H54 (cell line): ENCODE measurements around the gene SLC49A3.
"Not testable (repeated sequence)": the region's sequence is repeated elsewhere in the genome, so short reads cannot be mapped to it uniquely, and the experiment has no call there.

ENCODE experiments used
- DNase-seq: peaks from one replicate; pipeline ENCODE4 v3.0.0; 2011; ENCODE audit warnings: low spot score, mixed read lengths; ENCODE audit not compliant: insufficient read length
- FAIRE-seq: peaks from 3 replicates; lab custom pipeline; 2011; peaks lifted over from hg19 to GRCh38; lab: Jason Lieb, UNC
- POLR2A ChIP-seq: IDR thresholded peaks from 2 replicates; pipeline ENCODE4 v1.6.1; 2011; ENCODE audit warnings: low read depth, mild to moderate bottlenecking, low read length

SLC49A3 gene

GRCh38 chr4:688854-689681, at the start of gene SLC49A3:
Gene SLC49A3 (minus strand): TSS chr4:689151. CDS start chr4:689127, 24 bp downstream.
- FAIRE-seq, result no peak
- TF ChIP-seq POLR2A, result no peak
- DNase-seq, result no peak

DNA sequence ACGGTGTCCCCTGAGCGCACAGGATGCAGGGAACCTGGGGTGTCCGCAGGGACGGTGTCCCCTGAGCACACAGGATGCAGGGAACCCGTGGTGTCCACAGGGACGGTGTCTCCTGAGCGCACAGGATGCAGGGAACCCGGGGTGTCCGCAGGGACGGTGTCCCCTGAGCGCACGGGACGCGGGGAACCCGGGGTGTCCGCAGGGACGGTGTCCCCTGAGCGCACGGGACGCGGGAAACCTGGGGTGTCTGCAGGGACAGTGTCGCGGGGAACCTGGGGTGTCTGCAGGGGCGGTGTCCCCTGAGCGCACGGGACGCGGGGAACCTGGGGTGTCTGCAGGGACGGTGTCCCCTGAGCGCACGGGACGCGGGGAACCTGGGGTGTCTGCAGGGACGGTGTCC, 47.6 kb upstream of the SLC49A3 start:
- DNase-seq, FAIRE-seq: not testable (repeated sequence)

- DNase-seq (no peak), FAIRE-seq (no peak)
- TF ChIP-seq POLR2A, result no peak
Observed at GRCh38 chr4:735583-735982, 46.6 kb upstream of the SLC49A3 start.

- no peak for TF ChIP-seq POLR2A
- no peak for DNase-seq
- no peak for FAIRE-seq
Observed at GRCh38 chr4:734951-735350, 46.0 kb upstream of the SLC49A3 start.

GRCh38 chr4:734075-734474, 45.1 kb upstream of the SLC49A3 start:
- TF ChIP-seq POLR2A, result no peak
- FAIRE-seq (no peak), DNase-seq (no peak)

- FAIRE-seq, result no peak
Observed at GRCh38 chr4:733631-733980, 44.7 kb upstream of the SLC49A3 start.

GRCh38 chr4:732911-733630, 44.1 kb upstream of the SLC49A3 start:
- FAIRE-seq (no peak), DNase-seq (no peak)
- no peak for TF ChIP-seq POLR2A

More at GRCh38 chr4:733631-733980, 44.7 kb upstream of the SLC49A3 start:
- TF ChIP-seq POLR2A, result no peak
- no peak for DNase-seq

DNA sequence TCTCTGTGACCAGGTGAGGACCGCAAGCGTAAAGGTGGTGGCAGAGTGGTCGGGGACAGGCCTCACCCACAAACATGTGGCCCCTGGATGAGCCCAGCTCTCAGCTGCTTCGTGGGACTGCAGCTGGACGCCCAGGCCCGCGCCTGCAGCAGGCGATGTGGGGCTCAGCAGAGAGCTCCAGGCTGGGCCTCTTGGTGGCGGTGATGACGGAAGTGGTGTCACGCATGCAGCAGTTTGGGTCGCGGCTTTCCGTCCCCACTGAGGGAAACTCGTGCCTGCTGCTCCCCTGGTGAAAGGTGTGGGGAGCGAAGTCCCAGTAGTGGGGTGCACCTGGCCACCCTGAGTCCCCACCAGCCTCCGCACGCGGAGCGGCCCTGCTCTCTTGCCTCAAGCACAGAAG, 43.5 kb upstream of the SLC49A3 start:
- FAIRE-seq, result no peak
- TF ChIP-seq POLR2A, result no peak

GRCh38 chr4:731954-732353, 43.0 kb upstream of the SLC49A3 start:
- not testable (repeated sequence) for DNase-seq

More for the DNA sequence above, 43.5 kb upstream of the SLC49A3 start:
- no peak for DNase-seq

GRCh38 chr4:730946-731904, 42.3 kb upstream of the SLC49A3 start:
- FAIRE-seq, DNase-seq: not testable (repeated sequence)

More at GRCh38 chr4:731954-732353, 43.0 kb upstream of the SLC49A3 start:
- FAIRE-seq, result not testable (repeated sequence)

DNA sequence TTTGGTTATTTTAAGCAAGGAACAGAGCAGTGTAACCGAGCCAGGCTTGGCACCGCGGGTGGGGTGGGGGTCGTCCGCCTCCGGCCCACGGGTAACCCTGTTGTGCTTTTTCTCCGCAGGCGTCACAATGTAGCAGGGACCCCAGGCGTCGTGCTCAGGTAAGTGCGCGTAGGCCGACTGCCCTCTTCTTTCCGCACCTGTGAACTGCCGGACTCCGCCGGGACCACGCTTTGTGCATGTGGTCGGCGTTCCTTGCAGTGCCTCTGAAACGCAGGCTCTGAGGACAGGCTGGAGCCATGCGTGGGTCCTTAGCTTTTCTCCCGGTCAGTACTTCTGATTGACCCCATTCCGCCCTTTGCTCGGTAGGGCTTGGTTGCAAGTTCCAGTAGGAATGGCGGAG, 41.6 kb upstream of the SLC49A3 start:
- DNase-seq, result no peak
- FAIRE-seq, result no peak
- no peak for TF ChIP-seq POLR2A

DNA sequence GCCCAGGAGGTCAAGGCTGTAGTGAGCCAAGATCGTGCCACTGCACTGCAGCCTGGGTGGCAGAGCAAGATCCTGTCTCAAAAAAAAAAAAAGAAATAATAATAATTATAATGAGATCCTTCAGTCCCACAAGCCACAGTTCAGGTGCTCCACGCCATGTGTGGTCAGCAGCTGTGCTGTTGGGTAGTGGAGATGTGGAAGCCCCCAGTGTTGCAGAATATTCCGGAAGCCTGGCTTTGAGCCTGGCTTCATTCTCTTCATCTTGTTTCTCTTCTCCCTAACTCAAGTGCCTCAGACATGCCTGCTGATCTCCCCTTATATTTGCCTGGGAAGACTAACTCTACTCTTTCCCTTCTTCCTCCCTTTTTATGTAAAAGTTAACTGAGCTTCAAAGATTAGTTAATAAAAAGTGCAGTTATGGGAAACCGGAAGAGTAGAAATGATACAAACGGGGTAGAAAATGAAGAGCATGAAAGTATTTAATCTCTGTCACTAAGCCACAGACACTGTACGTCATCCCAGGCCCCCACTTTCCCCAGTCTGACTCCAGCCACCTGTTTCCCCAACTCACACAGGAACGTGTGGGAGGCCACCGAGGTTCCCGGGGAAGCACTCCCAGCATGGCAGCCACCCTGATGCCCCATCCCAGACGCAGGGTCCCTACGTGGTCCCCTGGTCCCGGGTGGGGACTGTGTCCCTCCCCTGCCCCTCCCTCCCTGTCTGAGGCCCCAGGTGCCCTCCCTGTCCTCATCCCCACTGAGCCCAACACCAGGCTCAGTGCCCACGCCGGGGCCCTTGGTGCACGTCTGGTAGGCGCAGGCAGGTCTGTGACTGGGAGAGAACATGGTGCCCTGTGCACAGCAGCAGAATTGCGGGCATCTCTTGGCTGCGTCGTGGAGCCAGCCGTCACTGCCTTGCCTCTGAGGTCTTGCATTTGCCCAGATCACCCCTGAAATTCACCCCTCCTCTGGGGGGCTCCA, 40.7 kb upstream of the SLC49A3 start:
- no peak for TF ChIP-seq POLR2A
- DNase-seq (no peak), FAIRE-seq (no peak)

DNA sequence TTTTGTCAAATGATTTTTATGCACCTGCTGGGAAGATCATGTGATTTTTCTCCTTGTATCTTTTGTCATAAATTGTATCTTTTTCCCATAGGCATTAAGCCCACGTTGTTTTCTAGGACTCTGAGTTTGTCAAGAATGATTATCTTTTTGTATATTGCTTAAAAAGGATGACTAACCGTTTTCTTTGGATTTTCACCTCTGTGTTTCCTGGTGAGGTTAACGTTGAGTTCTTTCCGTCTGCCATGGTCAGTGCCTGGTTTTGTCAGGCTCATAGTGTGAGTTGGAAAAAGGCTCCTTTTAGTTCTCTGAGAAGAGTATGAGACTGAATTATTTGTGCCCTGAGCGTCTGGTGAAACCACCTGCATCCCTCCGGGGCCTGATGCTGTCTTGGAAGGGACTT, 38.6 kb upstream of the SLC49A3 start:
- no peak for TF ChIP-seq POLR2A
- no peak for DNase-seq
- no peak for FAIRE-seq
